Measurements from ENCODE around the gene WNT9A.

- TF ChIP-seq CTCF (IDR thresholded peaks at IDR 0.05; ENCODE audit: insufficient read depth, low read length) (no peak), POLR2AphosphoS5 (IDR thresholded peaks at IDR 0.05; ENCODE audit: low read depth) (no peak)
- TF ChIP-seq, protein P1, sequence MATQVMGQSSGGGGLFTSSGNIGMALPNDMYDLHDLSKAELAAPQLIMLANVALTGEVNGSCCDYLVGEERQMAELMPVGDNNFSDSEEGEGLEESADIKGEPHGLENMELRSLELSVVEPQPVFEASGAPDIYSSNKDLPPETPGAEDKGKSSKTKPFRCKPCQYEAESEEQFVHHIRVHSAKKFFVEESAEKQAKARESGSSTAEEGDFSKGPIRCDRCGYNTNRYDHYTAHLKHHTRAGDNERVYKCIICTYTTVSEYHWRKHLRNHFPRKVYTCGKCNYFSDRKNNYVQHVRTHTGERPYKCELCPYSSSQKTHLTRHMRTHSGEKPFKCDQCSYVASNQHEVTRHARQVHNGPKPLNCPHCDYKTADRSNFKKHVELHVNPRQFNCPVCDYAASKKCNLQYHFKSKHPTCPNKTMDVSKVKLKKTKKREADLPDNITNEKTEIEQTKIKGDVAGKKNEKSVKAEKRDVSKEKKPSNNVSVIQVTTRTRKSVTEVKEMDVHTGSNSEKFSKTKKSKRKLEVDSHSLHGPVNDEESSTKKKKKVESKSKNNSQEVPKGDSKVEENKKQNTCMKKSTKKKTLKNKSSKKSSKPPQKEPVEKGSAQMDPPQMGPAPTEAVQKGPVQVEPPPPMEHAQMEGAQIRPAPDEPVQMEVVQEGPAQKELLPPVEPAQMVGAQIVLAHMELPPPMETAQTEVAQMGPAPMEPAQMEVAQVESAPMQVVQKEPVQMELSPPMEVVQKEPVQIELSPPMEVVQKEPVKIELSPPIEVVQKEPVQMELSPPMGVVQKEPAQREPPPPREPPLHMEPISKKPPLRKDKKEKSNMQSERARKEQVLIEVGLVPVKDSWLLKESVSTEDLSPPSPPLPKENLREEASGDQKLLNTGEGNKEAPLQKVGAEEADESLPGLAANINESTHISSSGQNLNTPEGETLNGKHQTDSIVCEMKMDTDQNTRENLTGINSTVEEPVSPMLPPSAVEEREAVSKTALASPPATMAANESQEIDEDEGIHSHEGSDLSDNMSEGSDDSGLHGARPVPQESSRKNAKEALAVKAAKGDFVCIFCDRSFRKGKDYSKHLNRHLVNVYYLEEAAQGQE (IDR thresholded peaks at IDR 0.05; ENCODE audit: insufficient replicate concordance, low read depth): no peak
Observed at GRCh38 chr1:227894831-227895451, 52.8 kb downstream of the WNT9A start.
